Measurements from ENCODE around the gene ADH4. TPM values are rescaled to one million over a fixed set of nuclear protein-coding genes. Genes with fewer than 3 reads are reported as not detected.
"Not testable (repeated sequence)": the region's sequence is repeated elsewhere in the genome, so short reads cannot be mapped to it uniquely, and the experiment has no call there.

The ADH4 gene
- total RNA-seq, 1 donor from 2014 or later, result not detected

GRCh38 chr4:99102634-99103033 lies 41.5 kb downstream of the ADH4 start:
- H3K27ac Mint-ChIP-seq (ENCODE audit: unreplicated experiment), result no peak overlapping the region
- H3K36me3 Mint-ChIP-seq (ENCODE audit: low read depth), result no peaks in the 10 kb centered on the region
- peaks cover 30% of the 10 kb centered on the region for H3K4me1 Mint-ChIP-seq (ENCODE audit: low read depth)
- DNase-seq (ENCODE audit: low spot score), result no peak
- no peaks in the 10 kb centered on the region for H3K9me3 Mint-ChIP-seq (ENCODE audit: low read depth)
- no peak overlapping the region for H3K4me3 Mint-ChIP-seq (ENCODE audit: unreplicated experiment)
- H3K27me3 Mint-ChIP-seq (ENCODE audit: low read depth), result no peaks in the 10 kb centered on the region
- TF ChIP-seq CTCF (IDR thresholded peaks at IDR 0.05), result no peak

GRCh38 chr4:99100876-99101275 lies 43.2 kb downstream of the ADH4 start:
- Mint-ChIP-seq H3K9me3 (ENCODE audit: low read depth) (no peaks in the 10 kb centered on the region), H3K4me3 (ENCODE audit: unreplicated experiment) (no peak overlapping the region), H3K27me3 (ENCODE audit: low read depth) (no peaks in the 10 kb centered on the region), H3K36me3 (ENCODE audit: low read depth) (no peaks in the 10 kb centered on the region), H3K27ac (ENCODE audit: unreplicated experiment) (peak overlapping the region; percentile 4), H3K4me1 (ENCODE audit: low read depth) (peaks cover 30% of the 10 kb centered on the region)
- TF ChIP-seq CTCF (IDR thresholded peaks at IDR 0.05), result no peak
- DNase-seq (ENCODE audit: low spot score), result no peak

GRCh38 chr4:99099814-99100213 lies 44.3 kb downstream of the ADH4 start:
- DNase-seq (ENCODE audit: low spot score); H3K9me3 Mint-ChIP-seq (ENCODE audit: low read depth); H3K27me3 Mint-ChIP-seq (ENCODE audit: low read depth); H3K4me3 Mint-ChIP-seq (ENCODE audit: unreplicated experiment); H3K36me3 Mint-ChIP-seq (ENCODE audit: low read depth): not testable (repeated sequence)
- Mint-ChIP-seq H3K4me1 (ENCODE audit: low read depth) (peaks cover 30% of the 10 kb centered on the region), H3K27ac (ENCODE audit: unreplicated experiment) (peak overlapping the region; percentile 66)

GRCh38 chr4:99099311-99099710 lies 44.8 kb downstream of the ADH4 start:
- H3K4me1 Mint-ChIP-seq (ENCODE audit: low read depth), result peaks cover 29% of the 10 kb centered on the region
- no peak for DNase-seq (ENCODE audit: low spot score)
- H3K4me3 Mint-ChIP-seq (ENCODE audit: unreplicated experiment), result no peak overlapping the region
- no peaks in the 10 kb centered on the region for H3K9me3 Mint-ChIP-seq (ENCODE audit: low read depth)
- H3K27me3 Mint-ChIP-seq (ENCODE audit: low read depth), result no peaks in the 10 kb centered on the region
- TF ChIP-seq CTCF (IDR thresholded peaks at IDR 0.05), result no peak
- no peaks in the 10 kb centered on the region for H3K36me3 Mint-ChIP-seq (ENCODE audit: low read depth)
- H3K27ac Mint-ChIP-seq (ENCODE audit: unreplicated experiment), result no peak overlapping the region

- H3K4me1 Mint-ChIP-seq (ENCODE audit: low read depth), result peaks cover 42% of the 10 kb centered on the region
- not testable (repeated sequence) for DNase-seq (ENCODE audit: low spot score); H3K9me3 Mint-ChIP-seq (ENCODE audit: low read depth); H3K36me3 Mint-ChIP-seq (ENCODE audit: low read depth); H3K27me3 Mint-ChIP-seq (ENCODE audit: low read depth)
- peak overlapping the region; percentile 86 for H3K27ac Mint-ChIP-seq (ENCODE audit: unreplicated experiment)
- H3K4me3 Mint-ChIP-seq (ENCODE audit: unreplicated experiment), result peak overlapping the region; percentile 57
Observed at GRCh38 chr4:99091841-99092240, 52.3 kb downstream of the ADH4 start.

GRCh38 chr4:99091216-99091575 lies 52.9 kb downstream of the ADH4 start:
- Mint-ChIP-seq H3K4me3 (ENCODE audit: unreplicated experiment) (peak overlapping the region; percentile 57), H3K36me3 (ENCODE audit: low read depth) (no peaks in the 10 kb centered on the region), H3K27me3 (ENCODE audit: low read depth) (no peaks in the 10 kb centered on the region), H3K27ac (ENCODE audit: unreplicated experiment) (peak overlapping the region; percentile 86), H3K4me1 (ENCODE audit: low read depth) (peaks cover 49% of the 10 kb centered on the region), H3K9me3 (ENCODE audit: low read depth) (no peaks in the 10 kb centered on the region)
- DNase-seq (ENCODE audit: low spot score), result no peak
- TF ChIP-seq CTCF (IDR thresholded peaks at IDR 0.05), result no peak

Data from chondrocyte (in vitro differentiated cells).